ENCODE measurements around the gene DLX1. TPM values are rescaled to one million over a fixed set of nuclear protein-coding genes. Genes with fewer than 3 reads are reported as not detected.

Gene DLX1
- total and polyA plus RNA-seq, 4 donors: not detected

DNA sequence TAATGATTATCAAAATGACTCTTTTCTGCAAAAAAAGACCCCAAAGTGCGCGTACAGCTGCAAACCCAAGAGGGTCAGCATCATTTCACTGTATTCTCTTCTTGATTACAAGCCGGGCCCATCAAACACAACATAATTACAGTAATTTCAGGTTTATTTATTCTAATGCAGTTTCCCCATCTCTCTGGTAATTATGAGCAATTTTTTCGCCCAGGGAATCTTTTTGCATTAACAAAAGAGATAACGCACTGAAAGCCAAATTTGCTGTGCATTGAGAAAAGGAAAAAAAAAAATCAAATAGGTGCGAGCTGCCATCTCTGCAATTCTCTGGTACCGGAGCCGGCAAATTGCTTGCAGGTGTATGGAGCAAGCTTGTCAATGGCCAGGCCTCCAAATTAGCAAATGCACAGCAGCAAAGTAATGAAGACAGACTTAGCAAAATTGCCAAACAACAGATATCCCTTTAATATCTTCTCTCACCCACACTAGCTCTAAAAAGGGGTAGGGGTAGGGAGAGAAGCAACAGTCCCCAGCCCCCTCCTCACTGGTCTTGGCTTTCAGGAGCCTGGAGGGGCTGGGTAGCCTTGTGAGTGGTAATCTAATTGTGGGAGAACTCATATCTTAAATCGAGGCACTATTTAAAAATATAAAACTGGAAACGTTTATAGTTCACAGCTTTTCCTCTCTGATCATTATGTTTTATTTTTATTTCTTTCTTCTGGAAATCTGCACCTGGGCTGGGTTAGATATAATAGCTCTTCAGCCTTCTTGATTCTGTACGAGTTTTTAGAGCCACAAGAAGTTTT, 6.7 kb downstream of the DLX1 start:
- DNase-seq (ENCODE audit: low spot score): no peak
- no peak overlapping the region for H3K9ac ChIP-seq (ENCODE audit: low read depth in 1 of 2, low read length in 2 of 2)
- no peak overlapping the region for H3K4me3 ChIP-seq (ENCODE audit: low read depth in 1 of 3, low read length in 3 of 3)
- peaks cover 8 to 24% (median 17%) of the 10 kb centered on the region in 4 donors for H3K4me1 ChIP-seq (ENCODE audit: control insufficient read depth in 4 of 4, insufficient read depth in 4 of 4, low read length in 3 of 4)
- no peak for TF ChIP-seq FOXA1 (IDR thresholded peaks at IDR 0.05)
- no peak for TF ChIP-seq TAF1 (conservative IDR thresholded peaks at IDR 0.05)
- TF ChIP-seq HNF4G (IDR thresholded peaks at IDR 0.05): no peak
- TF ChIP-seq HNF4A (conservative IDR thresholded peaks at IDR 0.05): no peak
- TF ChIP-seq RAD21 (IDR thresholded peaks at IDR 0.05): no peak
- TF ChIP-seq RXRA (IDR thresholded peaks at IDR 0.05): no peak
- TF ChIP-seq, protein P1, sequence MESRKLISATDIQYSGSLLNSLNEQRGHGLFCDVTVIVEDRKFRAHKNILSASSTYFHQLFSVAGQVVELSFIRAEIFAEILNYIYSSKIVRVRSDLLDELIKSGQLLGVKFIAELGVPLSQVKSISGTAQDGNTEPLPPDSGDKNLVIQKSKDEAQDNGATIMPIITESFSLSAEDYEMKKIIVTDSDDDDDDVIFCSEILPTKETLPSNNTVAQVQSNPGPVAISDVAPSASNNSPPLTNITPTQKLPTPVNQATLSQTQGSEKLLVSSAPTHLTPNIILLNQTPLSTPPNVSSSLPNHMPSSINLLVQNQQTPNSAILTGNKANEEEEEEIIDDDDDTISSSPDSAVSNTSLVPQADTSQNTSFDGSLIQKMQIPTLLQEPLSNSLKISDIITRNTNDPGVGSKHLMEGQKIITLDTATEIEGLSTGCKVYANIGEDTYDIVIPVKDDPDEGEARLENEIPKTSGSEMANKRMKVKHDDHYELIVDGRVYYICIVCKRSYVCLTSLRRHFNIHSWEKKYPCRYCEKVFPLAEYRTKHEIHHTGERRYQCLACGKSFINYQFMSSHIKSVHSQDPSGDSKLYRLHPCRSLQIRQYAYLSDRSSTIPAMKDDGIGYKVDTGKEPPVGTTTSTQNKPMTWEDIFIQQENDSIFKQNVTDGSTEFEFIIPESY (IDR thresholded peaks at IDR 0.05): no peak
- TF ChIP-seq JUND (IDR thresholded peaks at IDR 0.05): no peak
- TF ChIP-seq SP1 (IDR thresholded peaks at IDR 0.05): no peak
- no peak for TF ChIP-seq MAX (IDR thresholded peaks at IDR 0.05)
- TF ChIP-seq YY1 (IDR thresholded peaks at IDR 0.05): no peak
- no peak for TF ChIP-seq EGR1 (IDR thresholded peaks at IDR 0.05; ENCODE audit: low read depth in 2 of 2)
- no peak for TF ChIP-seq CTCF (IDR thresholded peaks at IDR 0.05; ENCODE audit: low read depth, low read length, missing input control)
- no peak for TF ChIP-seq FOXA2 (IDR thresholded peaks at IDR 0.05)
- TF ChIP-seq, protein P2, sequence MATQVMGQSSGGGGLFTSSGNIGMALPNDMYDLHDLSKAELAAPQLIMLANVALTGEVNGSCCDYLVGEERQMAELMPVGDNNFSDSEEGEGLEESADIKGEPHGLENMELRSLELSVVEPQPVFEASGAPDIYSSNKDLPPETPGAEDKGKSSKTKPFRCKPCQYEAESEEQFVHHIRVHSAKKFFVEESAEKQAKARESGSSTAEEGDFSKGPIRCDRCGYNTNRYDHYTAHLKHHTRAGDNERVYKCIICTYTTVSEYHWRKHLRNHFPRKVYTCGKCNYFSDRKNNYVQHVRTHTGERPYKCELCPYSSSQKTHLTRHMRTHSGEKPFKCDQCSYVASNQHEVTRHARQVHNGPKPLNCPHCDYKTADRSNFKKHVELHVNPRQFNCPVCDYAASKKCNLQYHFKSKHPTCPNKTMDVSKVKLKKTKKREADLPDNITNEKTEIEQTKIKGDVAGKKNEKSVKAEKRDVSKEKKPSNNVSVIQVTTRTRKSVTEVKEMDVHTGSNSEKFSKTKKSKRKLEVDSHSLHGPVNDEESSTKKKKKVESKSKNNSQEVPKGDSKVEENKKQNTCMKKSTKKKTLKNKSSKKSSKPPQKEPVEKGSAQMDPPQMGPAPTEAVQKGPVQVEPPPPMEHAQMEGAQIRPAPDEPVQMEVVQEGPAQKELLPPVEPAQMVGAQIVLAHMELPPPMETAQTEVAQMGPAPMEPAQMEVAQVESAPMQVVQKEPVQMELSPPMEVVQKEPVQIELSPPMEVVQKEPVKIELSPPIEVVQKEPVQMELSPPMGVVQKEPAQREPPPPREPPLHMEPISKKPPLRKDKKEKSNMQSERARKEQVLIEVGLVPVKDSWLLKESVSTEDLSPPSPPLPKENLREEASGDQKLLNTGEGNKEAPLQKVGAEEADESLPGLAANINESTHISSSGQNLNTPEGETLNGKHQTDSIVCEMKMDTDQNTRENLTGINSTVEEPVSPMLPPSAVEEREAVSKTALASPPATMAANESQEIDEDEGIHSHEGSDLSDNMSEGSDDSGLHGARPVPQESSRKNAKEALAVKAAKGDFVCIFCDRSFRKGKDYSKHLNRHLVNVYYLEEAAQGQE (IDR thresholded peaks at IDR 0.05): no peak
- TF ChIP-seq GABPA (IDR thresholded peaks at IDR 0.05 in 1 of 2, conservative IDR thresholded peaks at IDR 0.05 in 1 of 2): no peak
- TF ChIP-seq, protein P3, sequence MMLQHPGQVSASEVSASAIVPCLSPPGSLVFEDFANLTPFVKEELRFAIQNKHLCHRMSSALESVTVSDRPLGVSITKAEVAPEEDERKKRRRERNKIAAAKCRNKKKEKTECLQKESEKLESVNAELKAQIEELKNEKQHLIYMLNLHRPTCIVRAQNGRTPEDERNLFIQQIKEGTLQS (IDR thresholded peaks at IDR 0.05): no peak
- TF ChIP-seq NR2F2 (IDR thresholded peaks at IDR 0.05): no peak
- H3K36me3 ChIP-seq (ENCODE audit: control insufficient read depth in 4 of 4, insufficient read depth in 3 of 4, low read depth in 1 of 4, low read length in 3 of 4): no peaks in the 10 kb centered on the region
- 15% methylated on average over 11 of the region's 11 CpGs for WGBS
- H3K9me3 ChIP-seq (ENCODE audit: control insufficient read depth in 4 of 4, low read length in 3 of 4): peaks cover 0 to 4% (median 0%) of the 10 kb centered on the region in 4 donors
- H3K27ac ChIP-seq (ENCODE audit: low read depth in 1 of 2, low read length in 2 of 2): no peak overlapping the region
- peaks cover 7 to 54% (median 29%) of the 10 kb centered on the region in 4 donors for H3K27me3 ChIP-seq (ENCODE audit: control insufficient read depth in 4 of 4, insufficient read depth in 4 of 4, low read length in 3 of 4)
